ENCODE results near the gene ZNF547.

ZNF547 gene

DNA sequence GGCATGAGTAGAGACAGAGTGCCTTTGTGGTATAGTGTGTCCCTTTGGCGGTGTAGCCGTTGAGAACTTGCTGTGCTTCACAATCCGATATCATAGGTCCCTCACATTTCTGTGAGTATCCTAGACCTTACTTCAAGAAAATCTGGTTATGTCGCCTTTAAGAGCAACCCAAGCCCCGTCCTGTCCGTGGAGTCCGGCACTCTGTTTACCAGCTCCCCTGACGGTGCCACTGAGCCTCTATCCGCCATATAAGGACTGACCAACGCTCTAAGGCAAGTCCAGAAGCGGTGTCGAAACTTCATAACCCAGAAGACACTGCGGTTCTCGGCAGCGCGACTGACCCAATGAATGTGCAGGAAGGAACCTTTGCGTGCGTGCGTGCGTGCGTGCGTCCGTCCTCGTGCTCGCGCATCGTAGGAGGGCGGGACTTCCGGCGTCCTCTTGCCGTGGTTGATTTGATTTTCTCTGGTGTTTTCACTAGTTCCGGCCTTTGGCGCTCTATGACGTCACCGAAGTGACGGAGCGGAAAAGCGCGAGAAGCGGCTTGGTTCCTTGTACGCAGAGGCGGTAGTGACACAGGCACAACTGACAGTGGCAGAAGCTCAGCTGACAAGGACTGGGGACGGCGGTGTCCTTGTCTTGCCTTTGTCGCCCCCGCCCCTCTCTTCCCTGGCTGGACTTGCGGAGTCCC is at the start of gene ZNF547, which contains the start of gene TRAPPC2B:
ZNF547 (plus strand) TSS at position 555 of the 691 bp plus-strand sequence. CDS start 5,005 bp downstream, outside the sequence.
TRAPPC2B (plus strand) TSS at position 555 of the 691 bp plus-strand sequence. CDS start 1,283 bp downstream, outside the sequence.
- peak; percentile 99 for DNase-seq (ENCODE audit: low read depth)

- no peak for DNase-seq (ENCODE audit: low read depth)
These were observed 49.2 kb upstream of the ZNF547 start for GRCh38 chr19:57314146-57314545.

- DNase-seq (ENCODE audit: low read depth), result no peak
These were observed 45.8 kb upstream of the ZNF547 start for GRCh38 chr19:57317503-57317902.

DNA sequence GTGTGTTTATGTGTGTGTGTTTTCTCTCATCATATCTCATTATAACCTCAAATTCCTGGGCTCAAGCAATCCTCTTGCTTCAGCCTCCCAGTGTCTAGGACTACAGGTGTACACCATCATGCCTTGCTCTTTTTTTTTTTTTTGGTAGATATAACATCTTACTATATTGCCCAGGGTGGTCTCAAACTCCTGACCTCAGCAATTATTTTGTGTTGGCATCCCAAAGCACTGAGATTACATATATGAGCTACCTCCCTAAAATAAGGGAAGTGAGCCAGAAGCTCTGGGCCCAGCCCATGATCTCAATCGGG is 43.5 kb upstream of the ZNF547 start:
- DNase-seq (ENCODE audit: low read depth), result no peak

- DNase-seq (ENCODE audit: low read depth), result peak; percentile 94
These were observed 42.9 kb upstream of the ZNF547 start, which contains the start of gene ZNF543 for GRCh38 chr19:57320180-57321084. Gene ZNF543, plus strand, starts transcription at chr19:57320472. Its CDS starts 382 bp downstream, at chr19:57320854.

DNA sequence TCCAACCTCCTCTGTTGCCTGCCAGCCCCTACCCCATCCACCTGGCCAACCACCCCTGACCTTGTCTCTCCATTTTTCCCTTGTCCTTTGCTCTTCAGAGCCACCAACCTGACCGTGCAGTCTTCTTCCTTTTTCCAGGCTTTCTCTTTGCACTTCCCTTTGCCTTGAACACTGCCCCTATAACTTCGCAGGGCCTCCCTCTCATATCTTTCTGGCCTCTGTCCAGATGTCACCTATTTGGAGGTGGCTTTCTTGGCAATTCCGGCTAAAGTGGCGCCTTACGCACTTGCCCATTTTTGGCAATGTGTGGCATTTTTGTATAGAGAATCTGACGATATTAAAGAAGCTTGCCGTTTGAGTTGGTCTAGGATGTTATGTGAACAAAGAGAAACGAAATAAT is 42.2 kb upstream of the ZNF547 start:
- DNase-seq (ENCODE audit: low read depth), result no peak

GRCh38 chr19:57321751-57322150 is 41.6 kb upstream of the ZNF547 start:
- no peak for DNase-seq (ENCODE audit: low read depth)

GRCh38 chr19:57324992-57325391 is 38.4 kb upstream of the ZNF547 start:
- no peak for DNase-seq (ENCODE audit: low read depth)

DNA sequence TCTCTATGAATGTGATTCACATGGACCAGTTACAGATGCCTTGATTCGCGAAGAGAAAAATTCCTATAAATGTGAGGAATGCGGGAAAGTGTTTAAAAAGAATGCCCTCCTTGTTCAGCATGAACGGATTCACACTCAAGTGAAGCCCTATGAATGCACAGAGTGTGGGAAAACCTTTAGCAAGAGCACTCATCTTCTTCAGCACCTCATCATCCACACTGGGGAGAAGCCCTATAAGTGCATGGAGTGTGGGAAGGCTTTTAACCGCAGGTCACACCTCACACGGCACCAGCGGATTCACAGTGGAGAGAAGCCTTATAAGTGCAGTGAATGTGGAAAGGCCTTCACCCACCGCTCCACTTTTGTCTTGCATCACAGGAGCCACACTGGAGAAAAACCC is 35.4 kb upstream of the ZNF547 start:
- no peak for DNase-seq (ENCODE audit: low read depth)

GRCh38 chr19:57334191-57334590 is 29.2 kb upstream of the ZNF547 start:
- peak; percentile 47 for DNase-seq (ENCODE audit: low read depth)

- DNase-seq (ENCODE audit: low read depth), result no peak
These were observed 24.5 kb upstream of the ZNF547 start for GRCh38 chr19:57338877-57339276.

- no peak for DNase-seq (ENCODE audit: low read depth)
These were observed 20.8 kb upstream of the ZNF547 start for GRCh38 chr19:57342582-57342981.

DNA sequence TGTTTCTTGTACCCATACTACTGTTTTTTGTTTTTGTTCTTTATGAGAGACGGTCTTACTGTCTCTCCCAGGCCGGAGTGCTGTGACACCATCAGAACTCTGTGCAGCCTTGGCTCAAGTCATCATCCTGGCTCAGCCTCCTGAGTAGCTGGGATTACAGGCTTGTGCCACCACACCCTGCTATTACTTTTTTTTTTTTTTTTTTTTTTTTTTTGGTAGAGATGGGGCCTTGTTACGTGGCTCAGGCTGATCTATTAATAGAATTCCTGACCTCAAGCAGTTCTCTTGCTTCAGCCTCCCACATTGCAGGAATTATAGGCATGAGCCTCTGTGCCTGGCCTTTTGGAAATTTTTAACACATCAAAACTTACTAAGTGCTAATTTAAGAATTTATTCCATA is 15.2 kb upstream of the ZNF547 start:
- no peak for DNase-seq (ENCODE audit: low read depth)

GRCh38 chr19:57350877-57351805 is 12.2 kb upstream of the ZNF547 start, which contains the start of gene ZNF304:
Gene ZNF304, plus strand, starts transcription at chr19:57351271. Its CDS starts 394 bp downstream, at chr19:57351665.
- DNase-seq (ENCODE audit: low read depth), result peak; percentile 96

GRCh38 chr19:57351867-57352266 is 11.5 kb upstream of the ZNF547 start:
- DNase-seq (ENCODE audit: low read depth), result no peak

- DNase-seq (ENCODE audit: low read depth), result no peak
These were observed 7.4 kb upstream of the ZNF547 start for GRCh38 chr19:57355916-57356315.

- no peak for DNase-seq (ENCODE audit: low read depth)
These were observed 5.9 kb upstream of the ZNF547 start for GRCh38 chr19:57357406-57357805.

DNA sequence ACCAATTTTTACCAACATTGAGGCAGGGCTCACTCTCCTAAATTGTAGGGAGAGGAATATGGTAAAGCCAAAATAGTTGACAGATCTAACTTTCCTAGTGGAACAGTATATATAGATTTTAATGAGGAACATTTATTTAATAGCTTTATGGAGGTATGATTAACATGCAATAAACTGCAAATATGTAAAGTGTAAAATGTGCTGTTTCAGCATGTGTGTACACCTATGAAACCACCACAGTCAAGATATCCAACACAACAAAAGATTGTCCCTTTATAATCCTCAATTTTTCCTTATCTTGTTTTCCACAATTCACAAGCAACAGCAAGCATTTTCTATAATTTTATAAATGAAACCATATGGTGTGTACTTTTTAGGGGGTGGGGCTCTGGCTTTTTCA is 4.1 kb upstream of the ZNF547 start:
- no peak for DNase-seq (ENCODE audit: low read depth)

GRCh38 chr19:57362419-57362818 is 932 bp upstream of the ZNF547 start:
- no peak for DNase-seq (ENCODE audit: low read depth)

DNA sequence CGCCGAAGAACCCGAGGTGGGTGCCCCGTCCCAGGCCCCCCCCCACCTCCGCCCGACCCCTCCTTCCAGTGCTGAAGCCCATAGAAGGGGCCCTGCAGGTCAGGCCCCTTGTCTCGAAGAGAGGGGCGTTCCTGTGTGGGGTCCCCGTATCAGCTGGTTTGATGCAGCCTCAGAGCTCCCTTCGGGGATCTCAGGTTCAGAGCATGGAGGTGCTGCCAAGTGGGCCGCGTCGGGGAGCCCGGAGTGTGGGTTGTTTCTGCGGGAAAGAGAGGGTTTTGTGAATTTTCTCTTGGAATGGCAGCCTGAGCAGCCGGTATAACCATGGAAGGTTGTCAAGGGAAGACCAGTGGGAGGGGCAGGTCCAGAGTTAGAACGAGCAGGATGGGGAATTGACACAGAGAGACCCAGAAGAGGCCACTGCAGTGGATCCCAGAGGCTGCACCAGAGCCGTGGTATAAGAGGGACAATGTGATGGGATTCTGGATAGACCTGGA is 384 bp downstream of the ZNF547 start:
- DNase-seq (ENCODE audit: low read depth), result peak; percentile 10

- no peak for DNase-seq (ENCODE audit: low read depth)
These were observed 3.4 kb downstream of the ZNF547 start for GRCh38 chr19:57366776-57367175.

DNA sequence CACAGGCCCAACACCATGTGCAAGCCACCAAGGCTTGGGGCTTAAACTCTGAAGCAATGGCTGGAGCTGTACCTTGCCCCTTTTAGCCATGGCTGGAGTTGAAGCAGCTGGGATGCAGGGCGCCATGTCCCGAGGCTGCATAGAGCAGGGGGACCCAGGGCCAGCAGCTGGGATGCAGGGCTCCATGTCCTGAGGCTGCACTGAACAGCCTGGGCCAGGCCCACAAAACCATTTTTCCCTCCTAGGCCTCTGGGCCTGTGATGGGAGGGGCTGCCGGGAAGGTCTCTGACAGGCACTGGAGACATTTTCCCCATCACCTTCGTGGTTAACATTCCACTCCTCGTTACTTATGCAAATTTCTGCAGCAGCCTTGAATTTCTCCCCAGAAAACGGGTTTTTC is 10.8 kb downstream of the ZNF547 start:
- no peak for DNase-seq (ENCODE audit: low read depth)

All from amniotic epithelial cell (primary cell).